ENCODE data around the gene PIP5K1C. TPM values are rescaled to one million over a fixed set of nuclear protein-coding genes. Genes with fewer than 3 reads are reported as not detected.
A peak's percentile ranks its signal among the peaks of the same experiment; 100 is the strongest.
"Not testable (repeated sequence)": the region's sequence is repeated elsewhere in the genome, so short reads cannot be mapped to it uniquely, and the experiment has no call there.

The PIP5K1C gene
- total RNA-seq, 2 experiments from 2014 or later: 14.7 to 15.7 TPM

DNA sequence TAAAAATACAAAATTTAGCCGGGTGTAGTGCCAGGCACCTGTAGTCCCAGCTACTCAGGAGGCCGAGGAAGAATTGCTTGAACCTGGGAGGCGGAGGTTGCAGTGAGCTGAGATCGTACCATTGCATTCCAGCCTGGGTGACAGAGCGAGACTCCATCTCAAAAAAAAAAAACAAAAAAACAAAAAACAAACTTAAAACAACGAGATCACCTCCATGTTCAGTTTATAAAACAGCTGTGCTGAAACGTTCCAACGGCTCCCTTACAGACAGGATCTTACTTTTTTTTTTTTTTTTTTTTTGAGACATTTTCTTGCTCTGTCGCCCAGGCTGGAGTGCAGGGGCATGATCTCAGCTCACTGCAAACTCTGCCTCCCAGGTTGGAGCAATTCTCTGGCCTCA, 71.5 kb downstream of the PIP5K1C start:
- H3K27ac Mint-ChIP-seq, H3K36me3 Mint-ChIP-seq, DNase-seq, POLR2A ChIA-PET, H3K4me3 Mint-ChIP-seq, H3K9me3 Mint-ChIP-seq, H3K27me3 Mint-ChIP-seq: not testable (repeated sequence)
- CTCF ChIA-PET: interaction anchor here (0.7 kb wide), 1 partner anchor 384 kb away, joined by 4 read pairs; no protein-coding TSS in a partner anchor
- intact Hi-C loops (cut with micrococcal nuclease): loop anchor here (5.0 kb wide), 1 partner anchor 71 kb away; the partner anchor contains the start of gene MFSD12
- peaks cover 24% of the 10 kb centered on the region for H3K4me1 Mint-ChIP-seq (ENCODE audit: low read depth)

DNA sequence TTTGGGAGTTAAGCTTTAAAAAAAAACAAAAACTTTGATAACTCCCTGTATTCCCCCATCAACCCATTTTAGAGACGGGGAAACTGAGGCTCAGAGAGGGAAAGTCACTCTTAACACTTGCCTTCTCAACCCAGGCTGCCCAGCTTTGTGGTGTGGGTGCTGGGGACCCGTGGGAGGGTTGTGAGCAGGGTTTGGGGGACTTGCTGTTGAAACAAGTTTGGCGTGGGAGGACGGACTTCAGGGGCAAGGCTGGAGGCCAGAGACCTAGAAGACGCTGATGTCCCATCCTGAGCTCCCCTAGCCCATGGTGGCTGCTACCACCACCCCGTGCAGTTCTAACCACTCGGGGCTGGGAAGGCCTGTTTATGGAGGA, 72.9 kb downstream of the PIP5K1C start:
- Mint-ChIP-seq H3K36me3 (no peaks in the 10 kb centered on the region), H3K27me3 (no peaks in the 10 kb centered on the region), H3K4me3 (peak overlapping the region; percentile 88), H3K4me1 (ENCODE audit: low read depth) (peaks cover 24% of the 10 kb centered on the region), H3K9me3 (no peaks in the 10 kb centered on the region), H3K27ac (no peak overlapping the region)
- no peak for DNase-seq
- POLR2A ChIA-PET: interaction anchor here (1.4 kb wide), 1 partner anchor 95 kb away, joined by 4 read pairs; no protein-coding TSS in a partner anchor
- CTCF ChIA-PET: interaction anchor here (0.8 to 1.2 kb wide), 3 partner anchors 72 to 171 kb away, joined by 3 to 4 read pairs (median 4); partner anchors contain the start of gene PIP5K1C
- intact Hi-C loops (cut with micrococcal nuclease): loop anchor here (2.0 to 5.0 kb wide), 2 partner anchors 70 to 121 kb away; partner anchors contain the start of genes FZR1 and MFSD12

DNA sequence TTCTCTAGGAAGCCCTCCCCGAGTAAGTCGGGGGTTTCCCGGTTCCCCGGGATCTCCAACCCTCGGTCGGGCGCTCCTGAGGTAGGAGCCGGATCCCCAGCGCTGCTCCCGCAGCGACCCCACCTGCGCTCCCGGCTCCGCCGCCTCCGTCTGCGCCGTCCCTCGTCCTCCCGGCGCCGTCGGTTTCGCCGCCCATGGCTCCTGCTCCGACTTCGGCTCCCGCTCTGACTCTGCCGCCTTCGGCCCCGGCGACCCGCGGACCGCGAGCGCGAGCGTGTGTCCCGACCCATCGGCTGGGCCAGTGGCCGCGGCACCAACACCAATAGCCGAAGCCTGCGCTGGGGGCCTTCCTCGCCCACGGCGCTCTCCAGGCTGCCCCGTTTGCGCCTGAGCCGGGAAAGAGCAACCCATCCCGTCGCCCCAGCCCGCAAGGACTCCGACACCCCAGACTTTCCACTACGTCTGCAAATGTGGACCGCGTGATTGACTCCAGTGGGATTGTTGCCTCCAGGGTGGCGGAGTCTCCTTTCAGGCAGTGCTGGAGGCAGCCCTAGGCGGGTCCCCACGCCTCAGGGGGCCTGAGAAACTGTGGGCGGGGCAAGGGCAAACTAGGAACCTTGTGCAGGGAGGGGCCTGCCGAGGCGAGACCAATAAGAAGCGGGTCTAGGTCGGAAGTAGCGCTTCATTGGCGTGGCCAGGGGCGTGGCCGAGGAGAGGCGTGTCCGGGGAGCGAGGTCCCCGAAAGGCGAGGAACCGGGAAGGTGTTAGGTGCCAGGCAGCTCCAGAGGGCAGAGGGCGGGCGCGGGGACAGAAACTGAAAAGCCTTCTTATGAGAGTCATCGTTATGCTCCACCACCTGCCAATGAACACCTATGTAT, 73.6 kb downstream of the PIP5K1C start, which contains the start of gene CACTIN:
CACTIN (minus strand) TSS at position 318 of the 878 bp plus-strand sequence; CDS start at position 290, 28 bp downstream.
- Mint-ChIP-seq H3K9me3 (no peaks in the 10 kb centered on the region), H3K27ac (peak within 1 kb of the TSS; percentile 98), H3K4me3 (peak within 1 kb of the TSS; percentile 88), H3K36me3 (no peaks in the 10 kb centered on the region), H3K27me3 (no peaks in the 10 kb centered on the region), H3K4me1 (ENCODE audit: low read depth) (peaks cover 24% of the 10 kb centered on the region)
- intact Hi-C loops (cut with micrococcal nuclease): loop anchor here (2.0 to 5.0 kb wide), 2 partner anchors 69 to 120 kb away; partner anchors contain the start of genes FZR1 and MFSD12
- peak; percentile 99 for DNase-seq
- POLR2A ChIA-PET: interaction anchor here (1.4 kb wide), 1 partner anchor 96 kb away, joined by 4 read pairs; no protein-coding TSS in a partner anchor
- CTCF ChIA-PET: interaction anchor here (0.8 to 1.2 kb wide), 3 partner anchors 73 to 171 kb away, joined by 3 to 4 read pairs (median 4); partner anchors contain the start of gene PIP5K1C

DNA sequence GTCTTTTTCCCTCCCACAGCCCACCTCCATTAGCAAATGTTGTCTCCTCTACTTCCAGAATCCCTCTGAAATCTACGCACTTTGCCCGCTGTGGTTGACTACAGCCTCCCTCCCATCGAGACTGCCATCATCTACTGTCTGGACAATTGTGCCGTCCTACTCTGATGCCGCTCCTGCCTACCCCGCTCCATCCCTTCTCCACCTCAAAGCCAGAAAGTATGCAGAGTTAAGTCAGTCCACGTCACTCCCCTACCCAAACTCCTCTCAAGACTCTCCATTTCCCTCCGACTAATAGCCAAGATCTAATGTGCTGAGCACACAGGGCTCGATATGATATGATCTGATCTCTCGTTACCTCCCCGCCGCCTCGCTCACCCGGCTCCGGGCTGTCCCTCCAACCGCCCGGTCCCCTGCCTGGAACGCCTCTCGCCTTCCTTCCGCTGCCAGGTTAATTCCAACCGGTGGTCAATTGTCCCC, 74.2 kb downstream of the PIP5K1C start:
- H3K4me3 Mint-ChIP-seq: peak overlapping the region; percentile 88
- no peak for DNase-seq
- H3K9me3 Mint-ChIP-seq: no peaks in the 10 kb centered on the region
- H3K27me3 Mint-ChIP-seq: no peaks in the 10 kb centered on the region
- peak overlapping the region; percentile 98 for H3K27ac Mint-ChIP-seq
- H3K4me1 Mint-ChIP-seq (ENCODE audit: low read depth): peaks cover 24% of the 10 kb centered on the region
- CTCF ChIA-PET: no interaction called here
- POLR2A ChIA-PET: no interaction called here
- intact Hi-C loops (cut with micrococcal nuclease): loop anchor here (2.0 to 5.0 kb wide), 2 partner anchors 69 to 119 kb away; partner anchors contain the start of genes FZR1 and MFSD12
- no peaks in the 10 kb centered on the region for H3K36me3 Mint-ChIP-seq

DNA sequence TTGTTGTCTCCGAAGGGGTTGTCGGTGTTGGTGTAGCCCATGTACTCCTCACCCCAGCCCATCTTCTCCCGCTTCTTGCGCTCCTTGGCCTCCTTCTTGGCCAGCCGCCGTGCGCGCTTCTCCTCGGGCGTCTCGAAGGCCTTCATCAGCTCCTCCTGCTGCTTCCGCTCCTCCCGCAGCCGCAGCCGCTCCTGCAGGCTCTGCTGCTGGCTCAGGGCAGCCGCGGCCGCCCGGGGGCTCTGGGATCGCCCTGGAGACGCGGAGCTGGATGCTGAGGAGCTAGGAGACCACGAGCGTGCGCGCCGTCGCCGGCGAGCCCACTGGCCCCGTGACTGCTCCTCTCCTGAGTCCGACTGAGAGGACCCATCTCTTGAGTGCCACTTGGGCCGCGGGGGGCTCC, 76.6 kb downstream of the PIP5K1C start:
- ChIA-PET CTCF (no interaction called here), POLR2A (no interaction called here)
- H3K27ac Mint-ChIP-seq: no peak overlapping the region
- H3K9me3 Mint-ChIP-seq: no peaks in the 10 kb centered on the region
- H3K4me1 Mint-ChIP-seq (ENCODE audit: low read depth): peaks cover 24% of the 10 kb centered on the region
- intact Hi-C loops (cut with micrococcal nuclease): no loop called here
- no peaks in the 10 kb centered on the region for H3K27me3 Mint-ChIP-seq
- no peak for DNase-seq
- H3K4me3 Mint-ChIP-seq: no peak overlapping the region
- peaks cover 1% of the 10 kb centered on the region for H3K36me3 Mint-ChIP-seq

DNA sequence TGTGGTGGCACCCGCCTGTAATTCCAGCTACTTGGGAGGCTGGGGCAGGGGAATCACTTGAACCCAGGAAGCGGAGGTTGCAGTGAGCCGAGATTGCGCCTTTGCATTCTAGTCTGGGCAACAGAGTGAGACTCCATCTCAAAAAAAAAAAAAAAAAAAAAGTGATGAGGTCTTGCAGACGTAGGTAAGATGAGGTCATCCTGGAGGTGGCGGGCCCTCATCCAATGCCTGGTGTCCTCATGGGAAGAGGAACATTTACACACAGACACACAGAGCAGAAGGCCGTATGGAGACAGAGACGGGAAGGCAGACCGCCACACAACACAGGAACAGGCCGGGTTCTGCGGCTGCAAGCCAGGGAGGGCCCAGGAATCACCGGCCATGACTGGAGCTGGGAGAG, 78.0 kb downstream of the PIP5K1C start:
- Mint-ChIP-seq H3K36me3 (peaks cover 1% of the 10 kb centered on the region), H3K27ac (no peak overlapping the region), H3K4me1 (ENCODE audit: low read depth) (peaks cover 24% of the 10 kb centered on the region), H3K4me3 (no peak overlapping the region), H3K9me3 (no peaks in the 10 kb centered on the region), H3K27me3 (no peaks in the 10 kb centered on the region)
- POLR2A ChIA-PET: no interaction called here
- no peak for DNase-seq
- CTCF ChIA-PET: interaction anchor here (1.2 kb wide), 1 partner anchor 30 kb away, joined by 3 read pairs; no protein-coding TSS in a partner anchor
- intact Hi-C loops (cut with micrococcal nuclease): no loop called here

DNA sequence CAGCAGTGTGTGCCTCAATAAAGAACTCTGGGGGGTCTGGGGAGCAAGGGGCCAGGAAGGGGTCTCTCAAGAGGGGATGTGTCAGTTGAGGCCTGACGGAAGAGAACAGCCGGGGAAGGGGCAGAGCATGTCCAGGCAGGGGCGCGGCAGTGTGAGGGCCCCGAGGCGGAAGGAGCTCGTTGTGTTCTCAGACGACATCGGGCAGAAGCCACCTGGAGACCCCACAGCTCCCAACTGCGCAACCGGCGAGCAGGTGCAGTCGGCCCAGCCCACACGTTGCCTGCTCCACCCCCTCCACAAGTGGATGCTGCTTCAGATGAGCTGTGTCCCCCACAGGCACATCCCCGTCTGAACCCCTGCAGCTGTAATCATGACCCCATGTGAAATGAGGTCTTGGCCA, 78.6 kb downstream of the PIP5K1C start:
- DNase-seq: no peak
- peaks cover 20% of the 10 kb centered on the region for H3K4me1 Mint-ChIP-seq (ENCODE audit: low read depth)
- no peaks in the 10 kb centered on the region for H3K9me3 Mint-ChIP-seq
- intact Hi-C loops (cut with micrococcal nuclease): no loop called here
- ChIA-PET POLR2A (no interaction called here), CTCF (no interaction called here)
- H3K27ac Mint-ChIP-seq: no peak overlapping the region
- H3K4me3 Mint-ChIP-seq: no peak overlapping the region
- no peaks in the 10 kb centered on the region for H3K27me3 Mint-ChIP-seq
- H3K36me3 Mint-ChIP-seq: peaks cover 1% of the 10 kb centered on the region

DNA sequence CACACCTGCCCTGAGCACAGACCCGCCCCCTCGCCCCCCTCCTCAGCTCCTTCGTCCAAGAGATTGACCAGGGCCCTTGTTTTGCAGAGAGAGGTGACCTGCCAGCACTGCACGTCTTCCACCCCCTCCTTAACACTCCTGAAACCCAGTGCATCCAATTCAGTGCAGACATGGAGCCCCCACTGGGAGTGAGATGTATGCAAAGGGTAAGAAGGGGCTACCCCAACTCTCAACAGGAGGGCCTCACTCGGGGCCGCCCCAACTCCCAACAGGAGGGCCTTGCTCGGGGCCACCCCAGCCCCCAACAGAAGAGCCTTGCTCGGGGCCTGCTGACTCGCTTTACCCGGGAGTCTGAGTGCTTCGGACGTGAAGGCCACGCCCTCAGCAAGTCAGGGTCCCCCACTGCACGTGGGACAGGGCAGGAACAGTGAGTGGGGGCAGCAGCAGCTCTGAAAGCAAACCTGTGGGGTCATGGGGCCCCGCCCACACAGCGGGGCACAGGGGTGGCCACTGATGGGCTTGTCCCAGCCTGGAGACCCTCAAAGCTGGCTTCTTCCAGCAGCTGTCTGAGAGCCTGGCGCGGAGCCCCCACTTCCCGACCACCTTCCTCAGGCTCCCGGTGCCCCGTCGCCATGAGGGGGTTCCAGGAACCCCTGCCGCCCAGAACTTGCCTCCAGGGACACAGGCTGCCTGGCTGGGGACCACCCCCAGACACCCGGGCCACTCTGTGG, 79.3 kb downstream of the PIP5K1C start:
- POLR2A ChIA-PET: no interaction called here
- no peaks in the 10 kb centered on the region for H3K9me3 Mint-ChIP-seq
- H3K4me3 Mint-ChIP-seq: no peak overlapping the region
- H3K27me3 Mint-ChIP-seq: no peaks in the 10 kb centered on the region
- H3K27ac Mint-ChIP-seq: no peak overlapping the region
- peaks cover 15% of the 10 kb centered on the region for H3K4me1 Mint-ChIP-seq (ENCODE audit: low read depth)
- H3K36me3 Mint-ChIP-seq: peaks cover 1% of the 10 kb centered on the region
- CTCF ChIA-PET: no interaction called here
- intact Hi-C loops (cut with micrococcal nuclease): no loop called here
- DNase-seq: no peak

DNA sequence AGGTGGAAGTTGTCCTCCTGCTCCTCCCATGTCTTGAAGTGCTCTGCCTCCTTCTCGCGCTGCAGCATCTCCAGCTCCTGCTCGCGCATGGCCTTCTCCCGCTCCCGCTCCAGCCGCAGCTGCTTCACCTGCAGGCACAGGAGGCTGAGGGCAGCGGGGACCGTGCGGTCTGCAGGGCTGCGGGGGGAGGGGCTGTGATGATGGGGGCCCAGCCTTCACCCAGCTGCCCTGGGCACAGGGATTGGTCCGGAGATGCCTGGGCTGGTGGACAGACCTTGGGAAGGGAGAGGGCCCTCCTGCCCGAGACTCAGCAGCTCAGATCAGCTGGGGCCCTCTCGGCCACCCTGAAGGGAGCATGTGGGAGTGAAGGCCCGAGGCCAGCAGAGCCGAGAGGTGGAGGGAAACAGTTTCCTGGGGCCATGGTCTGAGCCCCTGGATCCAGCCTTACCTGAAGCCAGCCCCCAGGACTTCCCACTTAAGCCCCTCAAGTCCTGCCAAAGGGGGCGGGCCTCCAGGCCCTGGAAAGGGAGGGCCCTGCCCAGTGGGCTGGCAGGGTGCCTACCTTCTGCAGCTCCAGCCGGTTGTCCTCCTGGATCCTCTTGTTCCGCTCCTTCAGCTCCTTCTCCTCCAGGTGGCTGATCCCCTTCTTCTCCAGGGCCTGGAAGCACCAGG, 80.0 kb downstream of the PIP5K1C start:
- H3K4me3 Mint-ChIP-seq: no peak overlapping the region
- POLR2A ChIA-PET: no interaction called here
- intact Hi-C loops (cut with micrococcal nuclease): no loop called here
- no peaks in the 10 kb centered on the region for H3K27me3 Mint-ChIP-seq
- H3K36me3 Mint-ChIP-seq: peaks cover 1% of the 10 kb centered on the region
- CTCF ChIA-PET: interaction anchor here (0.7 to 1.5 kb wide), 2 partner anchors 34 to 79 kb away, joined by 3 to 4 read pairs; no protein-coding TSS in a partner anchor
- H3K27ac Mint-ChIP-seq: no peak overlapping the region
- H3K9me3 Mint-ChIP-seq: no peaks in the 10 kb centered on the region
- peaks cover 11% of the 10 kb centered on the region for H3K4me1 Mint-ChIP-seq (ENCODE audit: low read depth)
- no peak for DNase-seq

DNA sequence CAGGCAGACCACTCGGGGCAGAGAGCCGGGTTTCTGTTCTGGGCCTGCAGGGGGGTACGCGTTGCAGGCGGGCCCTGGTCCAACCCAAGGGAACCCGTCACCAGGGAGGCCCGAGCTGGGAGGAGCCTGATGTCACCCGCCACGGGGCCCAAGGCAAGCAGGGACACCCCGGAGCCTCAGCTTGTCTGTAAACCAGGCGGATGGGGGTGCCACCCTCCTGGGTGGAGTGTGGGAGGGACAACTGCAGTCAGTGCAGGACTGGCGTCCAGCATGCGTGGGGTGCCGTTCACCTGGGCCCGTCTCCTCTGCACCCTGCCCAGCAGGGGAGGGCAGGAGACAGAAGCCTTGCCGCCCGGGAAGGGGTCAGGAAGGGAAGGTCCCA, 80.6 kb downstream of the PIP5K1C start:
- Mint-ChIP-seq H3K27me3 (no peaks in the 10 kb centered on the region), H3K36me3 (peaks cover 1% of the 10 kb centered on the region), H3K9me3 (no peaks in the 10 kb centered on the region), H3K4me3 (no peak overlapping the region), H3K27ac (no peak overlapping the region), H3K4me1 (ENCODE audit: low read depth) (peaks cover 7% of the 10 kb centered on the region)
- ChIA-PET POLR2A (no interaction called here), CTCF (interaction anchor here (0.7 to 1.5 kb wide), 2 partner anchors 33 to 79 kb away, joined by 3 to 4 read pairs; no protein-coding TSS in a partner anchor)
- no peak for DNase-seq
- intact Hi-C loops (cut with micrococcal nuclease): no loop called here

DNA sequence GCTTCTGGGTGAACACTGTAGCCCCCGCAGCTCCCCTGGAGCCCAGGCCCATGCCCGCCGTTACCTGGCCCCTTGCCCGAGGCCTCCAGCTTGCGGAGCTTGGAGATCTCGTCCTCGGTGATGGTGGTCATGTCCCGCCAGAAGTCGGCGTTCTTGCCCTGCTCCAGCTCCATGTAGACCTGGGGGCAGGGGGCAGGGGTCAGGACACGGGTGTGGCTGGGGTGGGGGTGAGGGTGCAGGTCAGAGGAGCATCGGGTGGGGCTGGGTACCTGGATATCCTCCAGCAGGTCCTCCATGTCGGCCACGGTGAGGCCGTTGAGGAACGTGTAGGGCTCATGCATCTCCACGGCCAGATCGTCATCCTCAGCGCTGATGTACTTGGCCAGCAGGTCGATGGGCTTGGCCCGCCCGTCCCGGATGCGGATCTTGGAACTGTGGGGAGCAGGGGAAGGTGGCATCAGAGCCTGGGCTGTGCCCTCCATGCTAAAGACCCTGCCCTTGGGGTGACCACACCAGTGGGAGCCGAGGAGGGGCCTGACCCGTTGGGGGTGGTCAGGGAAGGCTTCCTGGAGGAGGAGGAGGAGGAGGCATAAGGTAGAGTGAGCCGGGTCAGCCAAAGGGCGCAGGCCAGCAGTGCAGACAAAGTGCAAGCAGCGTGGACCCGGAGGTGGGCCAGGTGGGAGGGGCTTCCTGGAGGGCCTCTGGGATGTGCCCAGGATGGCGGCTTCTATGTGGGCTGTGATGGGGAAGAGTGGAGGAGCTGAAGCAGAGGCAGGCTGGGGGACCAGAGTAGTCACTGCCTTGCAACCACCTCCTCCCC, 81.2 kb downstream of the PIP5K1C start:
- no peak overlapping the region for H3K4me3 Mint-ChIP-seq
- H3K36me3 Mint-ChIP-seq: peaks cover 1% of the 10 kb centered on the region
- H3K4me1 Mint-ChIP-seq (ENCODE audit: low read depth): peaks cover under 1% of the 10 kb centered on the region
- H3K9me3 Mint-ChIP-seq: no peaks in the 10 kb centered on the region
- POLR2A ChIA-PET: no interaction called here
- no peak for DNase-seq
- intact Hi-C loops (cut with micrococcal nuclease): loop anchor here (1.0 kb wide), 1 partner anchor 74 kb away; no protein-coding TSS in a partner anchor
- H3K27me3 Mint-ChIP-seq: no peaks in the 10 kb centered on the region
- CTCF ChIA-PET: interaction anchor here (0.7 to 2.2 kb wide), 6 partner anchors 33 to 80 kb away, joined by 3 to 5 read pairs (median 3); no protein-coding TSS in a partner anchor
- no peak overlapping the region for H3K27ac Mint-ChIP-seq

Measured in activated CD4-positive, alpha-beta memory T cell treated with anti-CD3 and anti-CD28 coated beads for 36 hours (primary cell).